ENCODE results near the gene KIF16B. TPM values are rescaled to one million over a fixed set of nuclear protein-coding genes. Genes with fewer than 3 reads are reported as not detected.

Gene KIF16B
- total and polyA plus RNA-seq, 2 of the 8 experiments (the other 6 are each of a cell fraction or from before 2014, with no cell fraction given): 3.0 to 9.2 TPM

- TF ChIP-seq CBX8 (IDR thresholded peaks at IDR 0.05; ENCODE audit: borderline replicate concordance, low read depth, low read length) (no peak), SIX5 (IDR thresholded peaks at IDR 0.05; ENCODE audit: low read depth, low read length) (no peak), POLR2AphosphoS5 (IDR thresholded peaks at IDR 0.05; ENCODE audit: low read depth, low read length) (no peak), KDM4A (IDR thresholded peaks at IDR 0.05; ENCODE audit: low read depth, low read length, severe bottlenecking) (no peak), HDAC2 (IDR thresholded peaks at IDR 0.05; ENCODE audit: borderline replicate concordance in 1 of 2, low read depth in 2 of 2, low read length in 2 of 2) (no peak), E2F6 (IDR thresholded peaks at IDR 0.05) (no peak), EGR1 (IDR thresholded peaks at IDR 0.05; ENCODE audit: borderline replicate concordance, low read depth, low read length) (no peak), ASH2L (IDR thresholded peaks at IDR 0.05; ENCODE audit: low read length) (no peak), GTF2F1 (IDR thresholded peaks at IDR 0.05; ENCODE audit: borderline replicate concordance, low read depth, low read length) (no peak)
These were observed 203.8 kb downstream of the KIF16B start (continued) for GRCh38 chr20:16369441-16369840.

All from H1 (cell line).